Smooth muscle cell (in vitro differentiated cells): ENCODE results near the gene SRSF2. TPM values are rescaled to one million over a fixed set of nuclear protein-coding genes. Genes with fewer than 3 reads are reported as not detected.

Source experiments
- DNase-seq: peaks from one replicate; lab custom pipeline; 2025; ENCODE audit not compliant: unreplicated experiment; lab: John Stamatoyannopoulos, UW
- H2AFZ ChIP-seq: fragments of 200-600 bp; sonication (generic); 2 replicates; pipeline ENCODE4 v1.6.0; 2016; ENCODE audit warnings: antibody characterized with exemption, low read depth, mild to moderate bottlenecking
- H3F3A ChIP-seq: fragments of 200-600 bp; sonication (generic); 2 replicates; pipeline ENCODE4 v1.6.0; 2017; ENCODE audit warnings: antibody characterized with exemption, low read depth
- H3K27ac ChIP-seq: fragments of 200-600 bp; sonication (generic); 2 replicates; pipeline ENCODE4 v1.5.1; 2016; ENCODE audit warnings: low read depth, mild to moderate bottlenecking
- H3K27me3 ChIP-seq: fragments of 200-600 bp; sonication (generic); 2 replicates; pipeline ENCODE4 v1.6.1; 2016; ENCODE audit warnings: low read depth, mild to moderate bottlenecking
- H3K36me3 ChIP-seq: fragments of 200-600 bp; sonication (generic); 2 replicates; pipeline ENCODE4 v1.5.1; 2016; ENCODE audit warnings: low read depth
- H3K4me1 ChIP-seq: fragments of 200-600 bp; sonication (generic); 2 replicates; pipeline ENCODE4 v1.5.1; 2016; ENCODE audit warnings: low read depth
- H3K4me2 ChIP-seq: fragments of 200-600 bp; sonication (generic); 2 replicates; pipeline ENCODE4 v1.6.0; 2016; ENCODE audit warnings: mild to moderate bottlenecking
- H3K4me3 ChIP-seq: fragments of 200-600 bp; sonication (generic); 2 replicates; pipeline ENCODE4 v1.5.1; 2016; ENCODE audit warnings: mild to moderate bottlenecking
- H3K79me2 ChIP-seq: fragments of 200-600 bp; sonication (generic); 2 replicates; pipeline ENCODE4 v1.6.0; 2016; ENCODE audit warnings: low read depth, mild to moderate bottlenecking
- H3K9ac ChIP-seq: fragments of 200-600 bp; sonication (generic); 2 replicates; pipeline ENCODE4 v1.6.0; 2016; ENCODE audit warnings: low read depth
- H3K9me3 ChIP-seq: fragments of 200-600 bp; sonication (generic); replicated peaks from 2 replicates; pipeline ENCODE4 v1.5.1; 2016; ENCODE audit warnings: low read depth
- H4K20me1 ChIP-seq: fragments of 200-600 bp; sonication (generic); 2 replicates; pipeline ENCODE4 v1.6.0; 2016; ENCODE audit warnings: low read depth
- WGBS: methylation state at CpG from one replicate; pipeline ENCODE4 v1.1.7; 2016; ENCODE audit warnings: low lambda C conversion rate; 5-methylcytosine and 5-hydroxymethylcytosine counted together
- polyA plus RNA-seq: library from polyadenylated mRNA; unstranded; fragments of >200 nt; fragmentation: Nextera tagmentation; extraction: Ambion mirVana; gene quantifications from 2 replicates; pipeline ENCODE4 v1.2.1, GENCODE V29; 2016
- total RNA-seq: library from RNA; depleted of rRNA; stranded (reverse); fragments of >200 nt; gene quantifications from 2 replicates; pipeline ENCODE4 v1.2.3, GENCODE V29; 2014
- TF ChIP-seq, protein P1 (sequence below): fragments of 200-600 bp; sonication (generic); IDR thresholded peaks from 2 replicates; pipeline ENCODE4 v1.5.1; 2017; ENCODE audit warnings: borderline replicate concordance, mild to moderate bottlenecking, antibody characterized with exemption; ENCODE audit not compliant: insufficient read depth, poor library complexity, severe bottlenecking

SRSF2 gene
- total and polyA plus RNA-seq, 2 experiments from 2014 or later: 109 to 166 TPM

DNA sequence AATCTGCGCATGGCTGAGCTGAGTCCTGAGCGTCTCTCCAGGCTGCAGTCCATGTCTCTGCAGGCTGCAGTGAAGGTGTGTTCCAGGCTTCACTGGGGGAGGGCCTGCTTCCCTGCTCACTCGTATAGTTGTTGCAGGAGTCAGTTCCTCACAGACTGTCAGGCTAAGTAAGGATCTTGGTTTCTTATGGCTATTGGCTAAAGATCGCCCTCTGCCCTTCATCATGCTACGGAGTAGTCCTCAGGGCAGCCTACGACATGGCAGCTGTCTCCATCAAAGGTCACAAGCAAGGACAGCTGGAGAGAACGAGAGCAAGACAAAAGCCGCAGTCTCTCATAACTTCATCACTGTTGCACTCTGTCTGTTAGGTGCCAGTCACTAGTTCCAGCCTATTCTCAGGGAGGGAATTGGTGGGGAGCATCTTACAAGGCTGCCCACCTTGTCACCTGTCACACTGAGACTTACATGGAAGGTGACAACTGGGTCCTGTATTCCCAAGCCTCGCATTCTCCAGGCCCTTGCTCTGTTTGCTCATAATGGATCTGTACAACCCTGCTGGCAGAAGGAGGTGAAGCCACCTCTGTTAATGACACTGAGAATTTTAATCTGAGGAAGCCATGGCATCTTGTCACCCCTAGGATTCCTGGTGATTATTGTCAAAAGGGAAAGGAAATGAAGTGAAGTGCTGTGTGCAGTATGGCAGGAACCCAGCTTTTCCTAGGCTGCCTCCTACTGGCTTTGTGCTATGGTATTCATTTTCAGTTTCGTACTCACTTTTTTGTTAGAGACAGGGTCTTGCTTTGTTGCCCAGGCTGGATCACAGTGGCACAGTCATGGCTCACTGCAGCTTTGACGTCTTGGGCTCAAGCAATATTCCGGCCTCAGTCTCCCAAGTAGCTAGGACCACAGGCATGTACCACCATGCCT, 44.2 kb upstream of the SRSF2 start:
- no peak overlapping the region for H3K4me3 ChIP-seq
- H4K20me1 ChIP-seq: no peaks in the 10 kb centered on the region
- H3K4me1 ChIP-seq: no peaks in the 10 kb centered on the region
- no peak overlapping the region for H3K4me2 ChIP-seq
- H3K9ac ChIP-seq: no peak overlapping the region
- TF ChIP-seq, protein P1, sequence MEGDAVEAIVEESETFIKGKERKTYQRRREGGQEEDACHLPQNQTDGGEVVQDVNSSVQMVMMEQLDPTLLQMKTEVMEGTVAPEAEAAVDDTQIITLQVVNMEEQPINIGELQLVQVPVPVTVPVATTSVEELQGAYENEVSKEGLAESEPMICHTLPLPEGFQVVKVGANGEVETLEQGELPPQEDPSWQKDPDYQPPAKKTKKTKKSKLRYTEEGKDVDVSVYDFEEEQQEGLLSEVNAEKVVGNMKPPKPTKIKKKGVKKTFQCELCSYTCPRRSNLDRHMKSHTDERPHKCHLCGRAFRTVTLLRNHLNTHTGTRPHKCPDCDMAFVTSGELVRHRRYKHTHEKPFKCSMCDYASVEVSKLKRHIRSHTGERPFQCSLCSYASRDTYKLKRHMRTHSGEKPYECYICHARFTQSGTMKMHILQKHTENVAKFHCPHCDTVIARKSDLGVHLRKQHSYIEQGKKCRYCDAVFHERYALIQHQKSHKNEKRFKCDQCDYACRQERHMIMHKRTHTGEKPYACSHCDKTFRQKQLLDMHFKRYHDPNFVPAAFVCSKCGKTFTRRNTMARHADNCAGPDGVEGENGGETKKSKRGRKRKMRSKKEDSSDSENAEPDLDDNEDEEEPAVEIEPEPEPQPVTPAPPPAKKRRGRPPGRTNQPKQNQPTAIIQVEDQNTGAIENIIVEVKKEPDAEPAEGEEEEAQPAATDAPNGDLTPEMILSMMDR: no peak
- peaks cover 5% of the 10 kb centered on the region for H3K79me2 ChIP-seq
- no peak overlapping the region for H3K27ac ChIP-seq
- peaks cover 4% of the 10 kb centered on the region for H3K36me3 ChIP-seq
- DNase-seq: no peak
- no peaks in the 10 kb centered on the region for H3K27me3 ChIP-seq
- 90% methylated on average over 12 of the region's 12 CpGs for WGBS
- no peaks in the 10 kb centered on the region for H3F3A ChIP-seq
- no peak overlapping the region for H2AFZ ChIP-seq
- no peaks in the 10 kb centered on the region for H3K9me3 ChIP-seq

DNA sequence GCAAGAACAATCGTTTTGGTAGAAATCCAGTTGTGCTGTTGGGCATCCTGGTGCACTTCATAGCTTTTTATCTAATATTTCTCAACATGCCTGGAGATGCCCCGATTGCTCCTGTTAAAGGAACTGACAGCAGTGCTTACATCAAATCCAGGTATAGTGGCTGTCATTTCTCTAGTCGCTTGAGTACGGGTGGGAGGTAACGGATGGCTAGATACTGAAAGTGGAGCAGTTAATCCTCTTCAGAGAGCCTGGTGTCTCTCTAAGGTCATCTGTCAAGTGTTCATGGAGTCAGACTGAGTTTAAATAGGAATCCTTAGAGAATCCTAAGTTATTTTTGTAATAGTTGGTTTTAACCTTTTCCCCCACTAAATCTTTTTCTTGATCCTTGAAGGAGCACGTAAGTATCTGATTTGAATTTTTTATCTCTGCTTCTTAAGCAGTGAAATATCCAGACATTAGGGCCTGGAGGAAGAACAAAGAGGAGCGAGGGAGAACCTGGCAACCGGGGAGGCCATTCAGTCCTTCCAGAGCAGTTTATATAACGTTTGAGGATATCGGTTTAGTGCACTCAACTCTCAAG, 38.0 kb upstream of the SRSF2 start:
- H2AFZ ChIP-seq: no peak overlapping the region
- WGBS: 67% methylated on average over 10 of the region's 10 CpGs

DNA sequence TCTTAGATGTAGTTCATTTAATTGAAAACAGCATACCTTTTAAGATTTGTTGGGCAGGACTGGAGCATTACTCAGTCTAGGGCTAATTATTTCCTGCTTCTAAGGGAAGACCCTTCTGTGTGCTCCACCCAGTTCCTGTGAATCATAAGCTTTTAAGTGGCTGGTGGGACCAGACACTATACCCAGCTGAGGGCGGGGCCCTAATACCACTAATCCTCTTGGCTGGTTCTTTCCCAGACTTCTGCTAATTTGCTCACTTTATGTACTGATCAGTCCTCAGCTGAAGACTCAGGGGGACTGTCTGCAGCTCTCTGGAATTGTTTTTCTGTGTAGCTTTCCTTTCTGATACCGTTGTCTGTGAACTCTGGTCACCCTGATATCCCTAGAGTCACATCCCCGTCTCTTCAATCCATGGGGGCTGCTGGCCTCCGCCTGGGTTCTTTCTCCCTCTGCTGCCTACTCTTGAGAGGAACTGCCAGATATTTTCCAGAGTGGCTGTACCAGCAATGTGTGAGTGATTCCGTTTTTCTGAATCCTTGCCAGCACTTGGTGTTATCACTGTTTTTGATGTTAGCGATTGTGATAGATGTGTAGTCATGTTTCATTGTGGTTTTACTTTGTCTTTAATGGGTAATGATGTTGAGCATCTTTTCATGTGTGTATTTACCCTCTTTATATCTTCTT, 35.9 kb upstream of the SRSF2 start:
- Histone ChIP-seq H3K4me3 (peak overlapping the region; percentile 33), H3K9me3 (no peaks in the 10 kb centered on the region), H2AFZ (no peak overlapping the region), H3K9ac (peak overlapping the region; percentile 76), H3F3A (peaks cover 18% of the 10 kb centered on the region), H3K4me1 (no peaks in the 10 kb centered on the region), H3K79me2 (peaks cover 8% of the 10 kb centered on the region), H3K27ac (peak overlapping the region; percentile 93), H4K20me1 (no peaks in the 10 kb centered on the region), H3K36me3 (peaks cover 8% of the 10 kb centered on the region), H3K27me3 (no peaks in the 10 kb centered on the region), H3K4me2 (peak overlapping the region; percentile 72)
- 4% methylated on average over 6 of the region's 6 CpGs for WGBS
- peak; percentile 23 for DNase-seq
- TF ChIP-seq, protein P1: no peak

More for the DNA sequence above, 38.0 kb upstream of the SRSF2 start:
- H3F3A ChIP-seq: peaks cover 18% of the 10 kb centered on the region
- H3K79me2 ChIP-seq: peaks cover 8% of the 10 kb centered on the region
- peaks cover 8% of the 10 kb centered on the region for H3K36me3 ChIP-seq
- peak overlapping the region; percentile 6 for H3K4me2 ChIP-seq
- H3K4me3 ChIP-seq: no peak overlapping the region
- no peaks in the 10 kb centered on the region for H3K27me3 ChIP-seq
- DNase-seq: no peak
- no peak overlapping the region for H3K27ac ChIP-seq
- no peaks in the 10 kb centered on the region for H3K9me3 ChIP-seq
- H4K20me1 ChIP-seq: no peaks in the 10 kb centered on the region
- H3K9ac ChIP-seq: no peak overlapping the region
- TF ChIP-seq, protein P1: no peak
- H3K4me1 ChIP-seq: no peaks in the 10 kb centered on the region
